ENCODE results near the gene RAB22A. TPM values are rescaled to one million over a fixed set of nuclear protein-coding genes. Genes with fewer than 3 reads are reported as not detected.

RAB22A gene
- total RNA-seq, 1 experiment from 2014 or later, result 18.4 TPM

GRCh38 chr20:58267389-58268215, 41.9 kb upstream of the RAB22A start:
- TF ChIP-seq CTCF (IDR thresholded peaks at IDR 0.05; ENCODE audit: unreplicated experiment), result no peak
- no peak for DNase-seq (ENCODE audit: unreplicated experiment)
- no peak overlapping the region for H3K4me3 Mint-ChIP-seq (ENCODE audit: unreplicated experiment)
- H3K4me1 Mint-ChIP-seq (ENCODE audit: insufficient read depth, unreplicated experiment), result no peaks in the 10 kb centered on the region
- H3K27me3 Mint-ChIP-seq (ENCODE audit: insufficient read depth, unreplicated experiment), result no peaks in the 10 kb centered on the region
- POLR2A ChIA-PET, result interaction anchor here (0.6 to 1.0 kb wide), 3 partner anchors 30 to 156 kb away, joined by 3 to 4 read pairs (median 3); no protein-coding TSS in a partner anchor
- no peak overlapping the region for H3K27ac Mint-ChIP-seq (ENCODE audit: low read depth, unreplicated experiment)
- CTCF ChIA-PET, result interaction anchor here (0.6 to 1.1 kb wide), 3 partner anchors 21 to 108 kb away, joined by 3 read pairs; no protein-coding TSS in a partner anchor
- no TSS peak for BruUV-seq (replicated peaks)
- H3K9me3 Mint-ChIP-seq (ENCODE audit: unreplicated experiment), result no peaks in the 10 kb centered on the region
- intact Hi-C loops (cut with micrococcal nuclease), result no loop called here
- peaks cover 44% of the 10 kb centered on the region for H3K36me3 Mint-ChIP-seq (ENCODE audit: insufficient read depth, unreplicated experiment)

GRCh38 chr20:58268421-58268821, 41.1 kb upstream of the RAB22A start:
- no peak for DNase-seq (ENCODE audit: unreplicated experiment)
- Mint-ChIP-seq H3K36me3 (ENCODE audit: insufficient read depth, unreplicated experiment) (peaks cover 38% of the 10 kb centered on the region), H3K4me3 (ENCODE audit: unreplicated experiment) (no peak overlapping the region), H3K9me3 (ENCODE audit: unreplicated experiment) (no peaks in the 10 kb centered on the region), H3K27ac (ENCODE audit: low read depth, unreplicated experiment) (peak overlapping the region; percentile 73), H3K27me3 (ENCODE audit: insufficient read depth, unreplicated experiment) (no peaks in the 10 kb centered on the region), H3K4me1 (ENCODE audit: insufficient read depth, unreplicated experiment) (no peaks in the 10 kb centered on the region)
- ChIA-PET POLR2A (interaction anchor here (1.1 kb wide), 1 partner anchor 15 kb away, joined by 3 read pairs; no protein-coding TSS in a partner anchor), CTCF (interaction anchor here (0.6 kb wide), 2 partner anchors 109 to 160 kb away, joined by 3 read pairs; no protein-coding TSS in a partner anchor)
- BruUV-seq (replicated peaks), result no TSS peak
- intact Hi-C loops (cut with micrococcal nuclease), result no loop called here
- TF ChIP-seq CTCF (IDR thresholded peaks at IDR 0.05; ENCODE audit: unreplicated experiment), result no peak

GRCh38 chr20:58268936-58269619, 40.4 kb upstream of the RAB22A start:
- H3K27me3 Mint-ChIP-seq (ENCODE audit: insufficient read depth, unreplicated experiment), result no peaks in the 10 kb centered on the region

More at GRCh38 chr20:58268936-58269619, 40.4 kb upstream of the RAB22A start:
- intact Hi-C loops (cut with micrococcal nuclease), result no loop called here
- DNase-seq (ENCODE audit: unreplicated experiment), result no peak
- BruUV-seq (replicated peaks), result no TSS peak
- Mint-ChIP-seq H3K36me3 (ENCODE audit: insufficient read depth, unreplicated experiment) (peaks cover 38% of the 10 kb centered on the region), H3K27ac (ENCODE audit: low read depth, unreplicated experiment) (peak overlapping the region; percentile 73), H3K4me1 (ENCODE audit: insufficient read depth, unreplicated experiment) (no peaks in the 10 kb centered on the region), H3K4me3 (ENCODE audit: unreplicated experiment) (no peak overlapping the region), H3K9me3 (ENCODE audit: unreplicated experiment) (no peaks in the 10 kb centered on the region)
- POLR2A ChIA-PET, result interaction anchor here (1.1 kb wide), 1 partner anchor 16 kb away, joined by 3 read pairs; no protein-coding TSS in a partner anchor
- CTCF ChIA-PET, result interaction anchor here (0.5 to 0.6 kb wide), 2 partner anchors 159 to 1186 kb away, joined by 3 read pairs; no protein-coding TSS in a partner anchor
- TF ChIP-seq CTCF (IDR thresholded peaks at IDR 0.05; ENCODE audit: unreplicated experiment), result no peak
